Endothelial cell (in vitro differentiated cells): ENCODE results near the gene MGAT4C. TPM values are rescaled to one million over a fixed set of nuclear protein-coding genes. Genes with fewer than 3 reads are reported as not detected.

Experiments used
- DNase-seq: peaks from one replicate; pipeline ENCODE4 v3.0.0; 2021; ENCODE audit warnings: low spot score
- H3K27ac Mint-ChIP-seq: one replicate; pipeline ENCODE4 v1.8.0; 2021; ENCODE audit warnings: mixed read lengths, inconsistent platforms; ENCODE audit not compliant: unreplicated experiment
- H3K27me3 Mint-ChIP-seq: one replicate; pipeline ENCODE4 v1.8.0; 2021; ENCODE audit warnings: mild to moderate bottlenecking, moderate library complexity, mixed read lengths, inconsistent platforms; ENCODE audit not compliant: unreplicated experiment
- H3K36me3 Mint-ChIP-seq: one replicate; pipeline ENCODE4 v1.8.0; 2021; ENCODE audit warnings: mild to moderate bottlenecking, low read depth, mixed read lengths, inconsistent platforms; ENCODE audit not compliant: unreplicated experiment
- H3K4me1 Mint-ChIP-seq: one replicate; pipeline ENCODE4 v1.8.0; 2021; ENCODE audit warnings: mild to moderate bottlenecking, mixed read lengths, inconsistent platforms; ENCODE audit not compliant: unreplicated experiment
- H3K4me3 Mint-ChIP-seq: one replicate; pipeline ENCODE4 v1.8.0; 2021; ENCODE audit warnings: mild to moderate bottlenecking, mixed read lengths, inconsistent platforms; ENCODE audit not compliant: unreplicated experiment
- H3K9me3 Mint-ChIP-seq: one replicate; pipeline ENCODE4 v1.8.0; 2021; ENCODE audit warnings: mixed read lengths, inconsistent platforms; ENCODE audit not compliant: unreplicated experiment
- CTCF ChIP-seq: fragments of 200-600 bp; sonication (generic); IDR thresholded peaks from one replicate; pipeline ENCODE4 v1.5.0; 2021; ENCODE audit warnings: antibody characterized with exemption; ENCODE audit not compliant: unreplicated experiment
- total RNA-seq: library from RNA; stranded (reverse); fragmentation: NEBNext Ultra II Directional; extraction: Animal tissue kit (Norgen Biotek cat#: 25700); gene quantifications from one replicate; pipeline ENCODE4 v1.2.1, GENCODE V29; 2021; ENCODE audit not compliant: unreplicated experiment

MGAT4C gene
- total RNA-seq, 1 donor from 2014 or later = 1.1 TPM

DNA sequence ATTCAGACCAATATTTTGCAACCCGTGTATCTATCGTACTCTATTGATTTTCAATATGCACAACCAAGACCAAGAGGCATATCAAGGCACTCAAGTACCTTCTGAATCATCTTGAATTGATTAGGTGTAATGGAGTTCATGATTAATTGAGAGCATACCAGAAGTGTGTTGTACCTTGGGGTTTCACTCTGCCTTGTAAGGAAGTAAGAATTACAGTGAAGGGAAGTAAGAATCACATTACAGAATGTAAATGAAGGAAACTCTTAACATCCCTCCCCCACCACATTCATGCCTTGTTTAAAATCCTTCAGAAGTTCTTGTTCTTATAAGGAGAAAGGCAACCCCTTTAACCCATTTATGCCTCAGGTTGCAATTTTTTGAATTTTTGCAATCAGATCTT is 5.4 kb upstream of the MGAT4C start:
- no peaks in the 10 kb centered on the region for H3K9me3 Mint-ChIP-seq

DNA sequence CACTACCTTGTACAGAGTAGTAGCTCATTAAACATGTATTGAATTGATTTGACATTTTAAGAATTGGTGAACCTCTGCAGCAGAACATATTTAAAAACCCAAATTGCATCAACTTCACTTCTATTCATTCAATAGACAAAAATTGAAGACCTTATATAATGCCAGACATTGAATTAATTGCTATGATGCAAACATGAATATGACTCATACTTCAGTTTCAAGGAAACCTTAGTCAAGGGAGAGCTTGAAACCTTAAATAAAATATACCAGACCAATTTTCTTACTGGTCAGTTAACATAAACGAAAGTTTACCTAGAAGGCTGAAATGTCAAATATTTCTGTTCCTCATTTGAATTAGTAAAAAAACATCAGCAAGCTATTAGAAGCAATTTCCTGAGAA is 5.0 kb upstream of the MGAT4C start:
- no peak for DNase-seq
- no peak for TF ChIP-seq CTCF
- no peaks in the 10 kb centered on the region for H3K4me1 Mint-ChIP-seq
- H3K27ac Mint-ChIP-seq = no peak overlapping the region
- H3K9me3 Mint-ChIP-seq = no peaks in the 10 kb centered on the region
- H3K4me3 Mint-ChIP-seq = no peak overlapping the region
- no peaks in the 10 kb centered on the region for H3K27me3 Mint-ChIP-seq
- H3K36me3 Mint-ChIP-seq = no peaks in the 10 kb centered on the region

More for the DNA sequence above, 5.4 kb upstream of the MGAT4C start:
- Mint-ChIP-seq H3K27ac (no peak overlapping the region), H3K27me3 (no peaks in the 10 kb centered on the region), H3K4me3 (no peak overlapping the region), H3K36me3 (no peaks in the 10 kb centered on the region), H3K4me1 (no peaks in the 10 kb centered on the region)
- TF ChIP-seq CTCF = no peak
- DNase-seq = no peak

GRCh38 chr12:86260183-86260582 is 4.0 kb upstream of the MGAT4C start:
- no peaks in the 10 kb centered on the region for H3K4me1 Mint-ChIP-seq
- no peaks in the 10 kb centered on the region for H3K36me3 Mint-ChIP-seq
- H3K27me3 Mint-ChIP-seq = no peaks in the 10 kb centered on the region
- no peak for TF ChIP-seq CTCF
- no peak for DNase-seq
- H3K9me3 Mint-ChIP-seq = no peaks in the 10 kb centered on the region
- no peak overlapping the region for H3K4me3 Mint-ChIP-seq
- H3K27ac Mint-ChIP-seq = no peak overlapping the region

- DNase-seq = no peak
- Mint-ChIP-seq H3K9me3 (no peaks in the 10 kb centered on the region), H3K4me1 (no peaks in the 10 kb centered on the region), H3K27me3 (no peaks in the 10 kb centered on the region), H3K36me3 (no peaks in the 10 kb centered on the region), H3K27ac (no peak overlapping the region), H3K4me3 (no peak overlapping the region)
- no peak for TF ChIP-seq CTCF
Measured at GRCh38 chr12:86257134-86257533, 943 bp upstream of the MGAT4C start.

DNA sequence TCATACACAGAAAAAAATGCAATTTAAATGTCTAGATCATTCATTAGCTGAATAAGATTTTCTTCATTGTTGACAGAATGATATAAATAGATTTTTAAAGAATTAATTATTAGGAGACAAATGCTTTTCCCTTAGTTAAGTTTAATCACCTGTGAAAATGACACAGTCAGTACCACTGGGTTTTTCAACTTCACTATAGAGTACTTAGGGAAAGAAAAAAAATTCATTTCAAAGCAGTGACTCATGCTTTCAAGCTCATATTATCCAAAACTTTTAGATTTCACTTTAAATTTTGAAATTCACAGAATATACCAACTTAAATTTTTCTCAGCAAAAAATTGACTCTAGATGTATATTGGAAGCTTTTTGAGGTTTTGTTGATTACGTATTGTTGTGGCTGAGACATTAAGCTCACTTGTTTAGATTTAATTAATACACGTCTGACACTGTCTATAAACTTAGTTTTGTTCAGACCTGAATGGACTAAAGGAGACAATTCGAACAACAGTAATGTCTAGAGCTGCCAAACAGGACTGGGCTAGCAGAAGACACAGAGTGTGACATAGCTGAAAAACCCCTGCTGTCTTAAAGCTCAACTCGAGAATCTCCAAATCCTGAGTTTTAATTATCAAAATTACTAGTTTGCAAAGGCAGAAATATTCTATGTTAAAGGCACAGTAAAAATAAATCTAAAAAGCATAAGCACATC is 1.6 kb downstream of the MGAT4C start:
- DNase-seq = no peak
- Mint-ChIP-seq H3K4me3 (no peak overlapping the region), H3K4me1 (no peaks in the 10 kb centered on the region), H3K36me3 (no peaks in the 10 kb centered on the region), H3K27me3 (no peaks in the 10 kb centered on the region), H3K9me3 (no peaks in the 10 kb centered on the region), H3K27ac (no peak overlapping the region)
- TF ChIP-seq CTCF = no peak
